Suprapubic skin (tissue), 3 donors: Measurements from ENCODE around the gene FAM98B.

Source experiments
- CTCF ChIP-seq, 2 donors: fragments of 200-600 bp in 1 of 2; fragments of 450-650 bp in 1 of 2; sonication (generic) in 1 of 2; IDR thresholded peaks; one replicate each; pipeline ENCODE4 v1.5.1; 2016 to 2019; ENCODE audit warnings: antibody characterized with exemption in 2 of 2, mild to moderate bottlenecking in 1 of 2, moderate library complexity in 1 of 2
- POLR2A ChIP-seq, 2 donors: fragments of 450-650 bp; IDR thresholded peaks; one replicate each; pipeline ENCODE4 v1.6.1; 2017; ENCODE audit warnings: antibody characterized with exemption in 2 of 2, mild to moderate bottlenecking in 2 of 2, moderate library complexity in 2 of 2

- no peak for TF ChIP-seq CTCF (IDR thresholded peaks at IDR 0.05)
- TF ChIP-seq POLR2A (IDR thresholded peaks at IDR 0.05) = no peak
Measured at GRCh38 chr15:38479266-38479665, 25.3 kb downstream of the FAM98B start.
